Iris pigment epithelial cell (primary cell): ENCODE measurements around the gene CA12.

Source experiments
- DNase-seq: peaks from one replicate; pipeline ENCODE4 v3.0.0-alpha.2; 2011; ENCODE audit warnings: low read depth

CA12 gene

DNA sequence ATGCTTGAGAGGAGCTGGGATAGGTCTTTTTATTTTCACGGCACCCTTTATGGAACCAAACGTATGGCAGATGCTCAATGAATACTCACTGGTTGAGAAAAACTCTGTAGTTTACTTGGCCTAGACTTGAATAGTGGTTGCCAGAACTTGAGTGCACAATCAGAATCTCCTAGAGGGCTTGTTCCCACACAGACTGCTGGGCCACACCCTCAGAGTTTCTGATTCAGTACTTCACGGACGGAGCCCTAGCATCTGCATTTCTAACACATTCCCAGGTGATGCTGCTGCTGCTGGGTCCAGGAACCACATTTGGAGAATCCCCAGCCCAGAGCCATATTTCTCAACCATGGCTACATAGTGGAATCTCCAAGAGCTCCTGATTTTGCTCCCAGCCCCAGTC is 24.6 kb downstream of the CA12 start:
- no peak for DNase-seq

DNA sequence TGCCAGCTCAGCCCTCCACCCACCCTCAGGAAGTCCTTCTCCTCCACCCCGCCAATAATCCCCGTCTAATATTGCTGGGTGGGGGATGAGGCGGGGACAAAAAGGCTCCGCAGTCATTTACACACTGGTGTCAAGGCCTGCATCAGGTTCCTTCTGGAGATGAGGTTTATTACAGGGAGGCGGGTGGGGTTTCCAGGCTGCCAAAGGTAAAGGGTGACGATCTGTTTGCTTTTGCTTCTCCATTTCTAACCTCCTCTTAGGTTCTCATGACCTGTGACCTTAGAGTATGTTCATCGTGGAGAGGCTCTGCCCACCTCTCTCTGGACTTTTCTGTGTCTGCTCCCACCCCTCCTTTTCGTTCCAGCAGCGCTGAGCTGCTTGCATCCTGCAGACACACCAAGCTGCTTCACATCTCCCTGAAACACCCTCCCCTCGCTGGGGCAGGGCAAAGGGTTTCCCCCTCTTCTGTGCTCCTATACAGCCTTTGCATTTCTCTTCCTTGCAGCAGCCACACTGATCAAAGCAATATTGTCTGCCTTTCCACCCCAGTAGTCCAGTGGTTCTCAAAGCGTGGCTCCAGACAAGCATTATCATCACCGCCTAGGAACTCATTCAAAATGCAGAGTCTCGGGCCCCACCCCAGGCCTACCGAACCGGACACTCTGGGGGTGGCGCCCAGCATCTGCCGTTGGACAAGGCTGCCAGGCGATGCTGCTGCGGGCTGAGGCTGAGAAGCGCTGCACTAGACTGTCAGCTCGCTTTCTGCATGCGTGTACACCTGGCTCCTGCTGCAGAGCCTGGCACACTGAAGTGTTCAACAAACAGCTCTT is 26.6 kb downstream of the CA12 start:
- no peak for DNase-seq

DNA sequence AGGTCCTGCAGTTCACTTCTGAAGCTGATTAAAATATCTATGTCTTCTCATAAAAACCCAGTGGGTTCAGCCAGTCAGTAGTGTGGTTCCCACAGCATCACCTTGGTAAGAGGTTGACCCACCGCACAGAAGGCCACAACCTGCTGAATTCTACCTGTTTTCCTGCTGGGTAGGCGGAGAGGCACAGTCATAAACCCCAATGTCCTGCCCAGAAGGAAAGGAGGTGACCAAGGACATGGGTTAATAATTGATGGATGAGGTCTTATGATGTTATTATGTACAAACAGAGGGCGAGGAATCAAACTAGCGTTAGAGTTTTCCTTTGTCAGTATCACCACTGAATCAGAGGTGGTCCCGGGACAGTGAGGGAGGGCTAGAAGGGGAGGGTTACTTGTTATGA is 27.8 kb downstream of the CA12 start:
- no peak for DNase-seq

DNA sequence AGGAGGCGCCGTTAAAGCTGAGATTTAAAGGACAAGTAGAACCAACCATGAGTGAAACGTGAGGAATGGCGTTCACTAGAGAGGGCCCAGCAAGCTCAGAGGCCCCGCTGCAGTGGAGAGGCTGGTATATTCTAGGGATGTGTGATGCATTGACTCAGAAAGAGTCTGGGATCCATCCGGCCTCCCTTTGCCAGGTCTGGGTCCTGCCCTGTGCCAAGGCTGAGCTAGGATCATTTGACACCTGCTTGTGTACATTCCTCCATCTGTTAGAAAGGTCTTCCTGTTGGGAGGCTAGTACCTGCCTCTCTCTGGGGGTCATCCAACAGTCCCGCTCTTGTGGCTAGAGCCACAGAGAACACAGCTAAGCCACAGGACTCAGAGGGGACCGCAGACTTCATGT is 28.4 kb downstream of the CA12 start:
- DNase-seq, result no peak

DNA sequence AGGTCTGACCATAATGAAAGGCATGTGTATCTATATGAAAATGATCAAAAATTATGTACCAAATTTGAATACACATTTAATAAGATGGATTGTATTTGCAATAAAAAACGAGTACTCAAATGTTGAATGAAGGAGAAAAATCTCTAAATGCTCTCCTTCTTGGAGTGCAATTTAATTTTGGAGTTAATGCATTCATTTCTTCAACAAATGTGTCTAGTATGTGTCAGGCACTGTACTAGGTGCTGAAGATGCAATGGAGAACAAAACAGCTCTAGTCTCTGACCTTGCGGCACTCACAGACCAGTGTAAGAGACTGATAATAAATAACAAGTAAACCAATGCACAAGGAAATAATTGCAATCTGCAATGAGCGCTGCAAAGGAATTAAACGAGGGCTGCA is 28.8 kb downstream of the CA12 start:
- no peak for DNase-seq

DNA sequence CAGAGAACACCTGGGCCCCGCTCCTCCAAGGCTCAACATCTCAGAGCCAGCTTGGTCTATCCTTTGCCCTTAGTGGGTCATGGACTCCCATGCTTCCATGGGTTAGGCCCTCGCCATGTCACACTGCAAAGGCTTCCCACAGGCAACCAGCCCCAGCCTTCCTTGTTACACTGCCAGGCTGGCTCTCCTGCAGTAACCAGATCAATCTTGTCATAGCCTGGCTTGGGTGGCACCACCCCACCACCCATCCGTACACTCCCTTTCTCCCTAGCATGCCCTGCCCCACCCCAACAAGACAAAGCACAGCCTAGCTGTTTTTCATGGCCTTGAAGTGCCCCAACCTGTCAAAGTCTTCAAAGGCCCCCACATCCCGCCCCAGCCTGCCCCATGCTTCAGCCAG is 30.5 kb downstream of the CA12 start:
- DNase-seq, result no peak

DNA sequence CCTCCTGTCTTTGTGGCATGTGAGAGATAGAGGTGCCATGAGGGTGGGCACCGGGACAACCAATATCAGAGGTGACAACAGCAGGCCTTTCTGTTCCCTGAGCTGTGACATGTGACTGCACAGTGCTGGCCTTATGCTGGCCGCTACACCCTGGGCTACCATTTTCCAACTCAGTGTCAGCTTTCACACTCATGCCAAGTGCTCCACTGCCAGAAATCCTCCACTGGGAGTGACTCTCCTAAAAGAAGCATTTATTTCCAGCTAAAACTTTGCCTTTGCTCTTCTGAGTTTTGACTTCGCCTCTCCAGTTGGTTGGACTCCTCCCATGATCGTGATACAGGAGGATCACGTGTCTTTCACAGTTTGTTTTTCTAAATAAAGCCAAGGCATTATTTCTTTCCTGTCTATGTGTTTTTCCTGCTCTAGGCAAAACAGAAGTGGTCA is 31.4 kb downstream of the CA12 start:
- no peak for DNase-seq

DNA sequence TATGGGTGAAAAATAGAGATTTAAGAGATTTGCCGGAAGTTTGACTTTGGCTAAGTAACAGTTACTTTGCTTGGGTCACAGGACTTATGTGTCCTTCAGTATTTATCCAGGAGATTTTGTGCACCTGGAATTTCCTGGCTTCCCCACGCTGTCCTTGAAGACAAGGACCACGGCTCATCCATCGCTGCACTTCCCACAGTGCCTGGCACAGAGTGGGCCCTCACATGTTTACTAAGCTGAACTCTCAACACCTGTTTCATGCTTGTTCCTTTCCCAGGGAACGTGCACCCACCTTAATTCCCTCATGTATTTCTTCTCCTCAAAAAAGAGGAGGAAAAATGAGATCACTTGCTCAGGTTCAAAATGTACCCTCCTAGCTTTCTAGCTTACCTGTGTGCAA is 32.0 kb downstream of the CA12 start:
- no peak for DNase-seq

DNA sequence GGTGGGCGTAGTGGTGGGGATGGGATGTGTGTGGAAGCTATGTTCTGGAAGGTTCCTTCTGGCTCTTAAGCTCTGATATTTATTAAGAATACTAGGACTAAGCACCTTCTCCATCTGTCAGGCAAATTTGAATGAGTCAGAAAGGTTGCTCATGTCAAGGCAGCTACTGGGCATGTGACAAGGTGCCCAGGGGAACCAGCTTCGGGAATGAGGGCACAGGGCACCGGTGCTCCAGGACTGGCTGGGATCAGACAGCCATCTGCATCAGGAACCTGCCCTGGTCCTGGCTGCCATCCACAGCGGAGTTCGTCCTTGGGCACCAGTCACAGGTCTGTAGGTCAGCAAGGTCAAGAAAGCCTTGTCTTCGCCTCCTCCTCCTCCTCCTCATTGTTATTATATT is 32.5 kb downstream of the CA12 start:
- DNase-seq, result no peak

DNA sequence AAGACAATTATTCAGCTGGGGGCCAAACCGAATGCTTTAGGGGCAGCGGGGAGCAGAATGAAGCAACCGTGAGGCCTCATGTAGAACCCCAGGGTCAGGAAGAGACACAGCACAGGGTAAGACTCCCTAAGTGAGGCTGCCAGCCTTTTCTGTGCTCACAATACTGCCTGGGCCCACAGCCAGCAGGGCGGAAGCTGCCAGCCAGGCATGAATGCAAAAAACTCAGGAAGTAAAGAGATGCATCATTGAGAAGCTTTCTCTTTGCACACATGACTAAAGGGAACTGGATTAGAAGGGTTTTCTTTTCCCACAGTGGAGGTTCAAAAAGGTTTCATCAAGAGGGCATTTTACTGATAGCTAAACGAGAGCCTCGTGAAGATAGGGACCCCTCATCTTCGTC is 33.3 kb downstream of the CA12 start:
- peak; percentile 64 for DNase-seq

DNA sequence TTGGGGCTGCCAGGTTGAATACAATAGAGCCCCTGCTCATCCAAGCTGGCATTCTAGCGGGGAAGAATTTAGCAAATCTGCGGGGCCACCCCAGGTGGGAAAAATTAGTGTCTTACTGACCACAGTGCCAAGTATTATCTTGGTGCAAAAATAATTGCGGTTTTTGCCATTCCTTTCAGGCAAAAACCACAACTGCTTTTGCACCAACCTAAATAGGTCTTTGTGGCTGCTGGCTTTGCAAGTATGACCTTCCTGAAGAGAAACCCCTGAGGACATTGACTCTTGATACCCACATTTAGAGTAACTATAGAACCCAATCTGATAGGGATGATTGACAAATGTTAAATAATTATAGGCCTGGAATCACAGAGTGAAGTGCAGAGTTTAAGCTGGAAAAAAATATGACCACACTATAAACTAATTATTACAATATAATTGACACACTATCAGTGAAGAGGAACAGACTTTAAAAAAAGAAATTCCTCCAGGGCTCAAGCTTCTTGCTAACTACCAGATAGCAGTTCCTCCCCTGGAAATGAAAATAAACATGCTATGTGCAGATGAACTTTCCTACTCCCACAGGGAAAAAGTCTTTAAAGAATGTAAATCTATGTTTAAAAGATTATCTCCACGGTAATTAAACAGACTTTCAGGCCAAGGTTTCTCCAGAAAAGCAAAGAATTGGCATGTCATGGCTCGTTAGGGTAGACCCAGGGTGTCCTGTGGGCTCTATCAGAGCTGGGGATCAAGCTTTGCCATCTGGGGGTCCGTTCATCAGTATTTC is 34.4 kb downstream of the CA12 start:
- peak; percentile 26 for DNase-seq

DNA sequence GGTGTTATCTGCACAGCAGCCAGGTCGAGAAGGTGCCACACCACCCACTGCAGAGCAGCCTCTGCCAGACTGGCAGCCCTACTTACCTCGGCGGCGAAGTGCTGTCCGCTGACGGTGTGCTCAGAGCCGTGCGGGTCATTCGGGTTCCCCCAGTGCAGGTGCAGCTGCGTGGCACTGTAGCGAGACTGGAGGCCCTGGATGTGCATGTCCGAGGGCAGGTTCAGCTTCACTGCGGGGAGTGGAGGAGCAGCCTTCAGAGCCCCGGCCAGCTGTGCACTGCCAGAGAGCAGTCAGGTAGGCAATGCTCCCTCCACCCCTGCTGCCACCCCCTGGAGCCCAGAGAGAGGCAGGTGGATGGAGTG is 36.3 kb downstream of the CA12 start:
- DNase-seq, result no peak

DNA sequence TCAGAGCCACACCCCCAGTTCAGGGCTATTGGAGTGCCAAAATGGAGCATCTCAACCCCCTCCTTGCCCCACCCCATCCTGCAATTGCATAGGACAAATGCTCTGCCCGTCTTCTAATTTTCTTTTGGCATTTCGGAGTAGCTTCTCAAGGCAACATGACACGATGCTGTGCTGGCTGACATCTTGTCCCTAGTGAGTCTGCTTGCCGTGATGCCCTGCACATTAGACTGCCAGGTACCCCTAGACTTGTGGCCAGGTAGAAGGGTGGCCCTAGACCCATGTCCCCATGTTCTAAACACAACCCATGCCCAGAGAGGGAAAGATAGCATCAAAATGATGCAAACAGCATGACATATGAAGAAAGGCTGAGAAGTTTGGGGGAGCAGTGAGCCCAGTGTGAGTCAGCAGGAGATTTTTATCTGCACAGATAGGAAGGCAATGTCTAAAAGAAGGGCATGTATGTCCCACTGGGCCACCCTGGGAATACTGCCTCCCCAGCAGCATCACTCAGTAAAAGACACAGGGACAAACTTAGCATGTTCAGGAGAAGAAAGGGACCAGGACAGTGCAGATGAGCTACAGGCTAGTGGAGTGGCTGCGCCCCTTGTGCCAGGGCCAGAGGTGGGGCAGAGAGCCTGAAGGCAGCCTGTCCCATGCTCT is 36.8 kb downstream of the CA12 start:
- peak; percentile 56 for DNase-seq

DNA sequence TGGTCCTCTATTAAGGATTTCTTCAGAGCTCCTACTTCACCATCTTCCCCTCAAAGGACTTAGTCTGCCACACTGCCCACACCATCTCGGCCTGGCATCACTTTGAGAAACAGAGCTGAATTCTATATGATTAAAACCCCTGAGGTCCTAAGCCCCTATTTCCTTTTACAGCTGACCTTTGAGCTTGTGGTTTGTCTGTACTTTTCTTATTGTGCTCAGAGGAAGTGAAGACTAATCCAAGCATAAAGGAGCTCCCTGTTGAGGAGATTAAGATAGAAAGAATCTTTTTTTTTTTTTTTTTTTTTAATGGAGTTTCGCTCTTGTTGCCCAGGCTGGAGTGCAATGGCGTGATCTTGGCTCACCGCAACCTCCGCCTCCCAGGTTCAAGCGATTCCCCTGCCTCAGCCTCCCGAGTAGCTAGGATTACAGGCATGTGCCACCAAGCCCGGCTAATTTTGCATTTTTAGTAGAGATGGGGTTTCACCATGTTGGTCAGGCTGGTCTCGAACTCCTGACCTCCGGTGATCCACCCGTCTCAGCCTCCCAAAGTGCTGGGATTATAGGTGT is 38.6 kb downstream of the CA12 start:
- peak; percentile 82 for DNase-seq

DNA sequence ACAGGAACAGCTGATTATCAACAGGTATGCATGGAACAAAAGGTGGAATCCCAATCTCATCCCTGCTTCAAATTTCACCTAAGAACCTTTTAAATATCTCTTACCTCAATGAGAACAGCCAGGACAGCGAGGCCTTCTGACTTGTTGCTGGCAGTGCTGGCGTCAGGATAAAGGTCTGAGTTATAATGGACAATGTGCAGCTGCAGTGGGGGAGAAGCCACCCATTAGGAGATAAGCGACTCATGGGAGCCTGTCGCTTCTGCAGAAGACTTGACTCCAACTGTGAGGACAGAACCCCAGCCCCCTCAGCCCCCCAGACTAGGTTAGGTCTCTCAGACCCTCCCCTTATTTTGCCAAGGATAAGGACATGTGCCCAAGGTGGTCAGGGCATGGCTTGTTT is 39.7 kb downstream of the CA12 start:
- DNase-seq, result no peak

DNA sequence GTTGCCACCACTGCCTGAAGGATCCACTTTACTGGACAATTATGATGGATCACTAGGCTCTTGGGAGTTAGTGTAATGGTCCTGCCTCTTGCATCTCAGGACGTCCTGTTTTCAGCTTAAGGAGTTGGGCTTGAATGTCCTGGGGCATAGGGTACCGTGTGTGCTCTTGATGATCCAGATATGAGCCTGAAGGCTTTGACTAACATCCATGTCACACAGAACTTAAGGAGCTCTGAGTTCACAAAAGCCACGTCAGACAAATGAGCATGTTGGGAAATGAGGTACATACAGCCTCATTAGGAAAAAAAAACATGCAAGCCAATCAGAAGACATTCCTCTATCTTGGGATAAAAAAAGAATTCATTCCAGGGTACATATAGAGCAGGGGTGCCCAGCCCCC is 40.8 kb downstream of the CA12 start:
- no peak for DNase-seq

DNA sequence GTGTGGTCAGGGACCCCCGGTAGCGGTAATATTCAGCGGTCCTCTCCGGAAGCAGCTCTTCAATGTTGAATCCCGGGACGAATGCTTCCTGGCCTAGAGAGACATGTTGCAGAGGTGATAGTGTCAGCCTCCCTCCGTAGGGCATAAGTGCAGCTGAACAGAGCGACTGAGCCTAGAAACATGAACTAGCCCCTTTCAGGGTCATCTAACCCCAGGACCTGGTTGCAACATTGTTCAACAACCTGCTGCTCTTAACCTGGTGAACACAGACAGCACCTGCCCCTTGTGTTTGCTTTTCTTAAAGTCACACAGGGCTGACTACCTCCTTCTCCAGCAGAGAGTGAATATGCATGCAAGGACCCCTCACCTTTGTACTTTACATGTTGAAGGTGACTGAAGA is 41.3 kb downstream of the CA12 start:
- no peak for DNase-seq

DNA sequence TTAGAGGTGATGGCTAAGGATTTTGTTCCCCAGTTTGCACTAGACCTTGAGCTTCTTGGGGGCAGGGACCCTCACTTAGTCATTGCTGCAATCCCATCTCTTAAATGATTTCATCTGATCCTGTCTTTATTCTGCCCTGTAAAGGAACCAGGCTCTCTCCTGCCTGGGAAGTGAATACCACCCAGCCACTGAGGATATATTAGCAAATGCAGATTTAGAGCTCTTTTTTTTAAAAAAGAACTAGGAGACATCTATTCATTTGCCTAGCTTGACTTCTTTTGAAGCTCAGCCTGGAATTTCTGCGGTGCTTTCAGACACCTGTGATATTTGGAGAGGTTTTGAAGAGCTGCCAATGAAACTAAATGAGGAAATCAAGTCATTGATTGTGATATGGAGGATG is 41.8 kb downstream of the CA12 start:
- DNase-seq, result no peak

DNA sequence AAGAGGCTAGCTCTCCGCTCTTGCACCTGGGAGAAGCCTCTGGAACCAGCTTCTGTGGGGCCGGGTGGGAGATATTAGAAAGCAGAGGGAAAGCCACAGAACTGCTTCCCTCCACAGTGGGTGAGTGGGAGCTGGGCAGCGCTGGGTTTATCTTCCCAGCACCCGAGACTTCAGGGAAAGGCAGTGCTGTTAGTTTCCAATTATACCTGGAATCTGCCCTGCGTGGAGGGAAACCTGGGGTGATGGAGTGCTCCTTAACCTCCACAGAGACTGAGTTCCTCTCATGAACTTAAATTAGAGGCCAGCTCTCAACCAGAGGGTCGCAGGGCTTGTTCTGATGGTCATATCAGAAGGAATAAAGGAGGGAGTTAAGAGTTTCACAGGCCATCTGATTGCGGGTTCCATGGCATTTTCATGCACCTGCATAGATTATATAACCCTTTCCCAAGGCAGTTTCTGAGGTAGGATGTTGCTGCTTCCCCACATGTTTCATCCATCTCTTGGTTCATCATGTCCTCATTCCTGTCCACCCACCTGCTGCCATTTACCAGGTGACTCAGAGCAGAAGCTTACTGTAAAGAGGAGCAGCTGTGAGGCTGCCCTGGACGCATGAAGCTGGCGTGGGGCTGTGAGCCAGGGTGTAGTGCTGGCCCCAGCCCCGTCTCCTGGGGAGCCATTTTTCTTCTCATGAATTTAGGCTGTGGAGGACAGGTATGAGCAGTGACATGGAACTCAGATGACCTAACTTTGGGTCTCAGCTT is 42.5 kb downstream of the CA12 start:
- DNase-seq, result no peak

DNA sequence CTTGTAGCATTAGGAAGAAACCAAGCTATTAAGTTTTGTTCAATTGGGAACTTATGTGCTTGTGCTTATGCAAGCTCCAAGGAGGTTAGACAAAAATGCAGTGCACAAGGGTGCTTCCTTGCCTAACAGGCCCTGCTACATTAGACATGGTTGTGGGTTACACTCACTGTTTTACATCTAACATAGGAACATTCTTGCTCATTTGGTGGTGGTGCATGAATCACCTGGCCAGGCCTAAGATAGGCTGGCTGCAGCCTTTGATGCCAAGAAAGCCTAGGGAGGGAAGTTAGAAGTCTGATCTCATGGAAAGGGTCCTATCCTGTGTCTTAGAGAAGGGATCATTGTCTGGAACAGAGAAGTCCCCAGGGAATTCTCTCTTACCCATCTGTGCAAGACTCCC is 43.5 kb downstream of the CA12 start:
- DNase-seq, result peak; percentile 72

DNA sequence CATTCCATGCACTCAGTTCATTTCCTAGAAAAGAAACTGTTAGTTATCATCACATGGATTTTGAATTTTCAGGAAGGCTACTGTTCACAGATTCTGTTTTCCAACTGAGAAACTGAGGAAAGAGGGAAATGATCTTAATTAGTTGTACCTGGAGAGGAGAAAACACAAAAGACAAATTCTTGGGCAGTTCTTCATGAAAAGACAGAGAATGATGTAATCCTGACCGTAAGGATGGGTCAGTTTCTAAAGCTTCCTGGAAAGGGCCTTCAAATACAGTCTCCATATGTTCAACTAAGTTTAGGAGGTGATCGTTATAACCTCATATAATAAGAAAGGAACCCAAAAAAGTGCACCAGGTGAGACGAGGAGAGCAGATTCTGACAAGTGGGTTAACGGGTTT is 44.6 kb downstream of the CA12 start:
- DNase-seq, result no peak
